ENCODE results near the gene MACROD2. TPM values are rescaled to one million over a fixed set of nuclear protein-coding genes. Genes with fewer than 3 reads are reported as not detected.

Gene MACROD2
- total RNA-seq, 5 donors from 2014 or later (not counting 1 experiment from before 2014, with no cell fraction given): 0.23 to 1.3 (median 0.51) TPM; not detected in 2

GRCh38 chr20:16100111-16100510, 2104.8 kb downstream of the MACROD2 start:
- H3K4me1 ChIP-seq (ENCODE audit: control insufficient read depth in 1 of 2, extremely low read depth in 1 of 2, insufficient read depth in 2 of 2, low read length in 2 of 2): no peaks in the 10 kb centered on the region
- no peak overlapping the region for H3K27ac Mint-ChIP-seq
- H3K36me3 Mint-ChIP-seq: no peaks in the 10 kb centered on the region
- no peak overlapping the region for H3K27ac ChIP-seq (ENCODE audit: low read length)
- no CpG with 5 or more reads among the region's 3 CpGs for WGBS (ENCODE audit: insufficient coverage)
- no peak overlapping the region for H3K4me3 Mint-ChIP-seq
- no peaks in the 10 kb centered on the region for H3K36me3 ChIP-seq (ENCODE audit: control insufficient read depth in 2 of 2, extremely low read depth in 1 of 2, insufficient read depth in 1 of 2, low read length in 1 of 2)
- H3K9me3 Mint-ChIP-seq: peaks cover 0 to 8% (median 0%) of the 10 kb centered on the region in 3 donors
- no peaks in the 10 kb centered on the region for H3K27me3 Mint-ChIP-seq
- ChIA-PET POLR2A (no interaction called here), CTCF (no interaction called here)
- DNase-seq: no peak
- no peak overlapping the region for H3K4me3 ChIP-seq (ENCODE audit: control insufficient read depth in 1 of 2, extremely low read depth in 1 of 2, low read length in 1 of 2)
- ATAC-seq (replicated peaks in 1 of 4): no peak
- peaks cover 0 to 3% (median 0%) of the 10 kb centered on the region in 3 donors for H3K4me1 Mint-ChIP-seq
- no peaks in the 10 kb centered on the region for H3K9me3 ChIP-seq
- H3K27me3 ChIP-seq (replicated peaks in 1 of 2; ENCODE audit: control insufficient read depth in 2 of 2, extremely low read depth in 1 of 2, insufficient read depth in 2 of 2, low read length in 1 of 2): no peaks in the 10 kb centered on the region

- no peak for ATAC-seq (replicated peaks in 1 of 4)
- Histone ChIP-seq H3K4me3 (ENCODE audit: control insufficient read depth in 1 of 2, extremely low read depth in 1 of 2, low read length in 1 of 2) (no peak overlapping the region), H3K36me3 (ENCODE audit: control insufficient read depth in 2 of 2, extremely low read depth in 1 of 2, insufficient read depth in 1 of 2, low read length in 1 of 2) (no peaks in the 10 kb centered on the region), H3K9me3 (no peaks in the 10 kb centered on the region), H3K4me1 (ENCODE audit: control insufficient read depth in 1 of 2, extremely low read depth in 1 of 2, insufficient read depth in 2 of 2, low read length in 2 of 2) (no peaks in the 10 kb centered on the region), H3K27ac (ENCODE audit: low read length) (no peak overlapping the region), H3K27me3 (replicated peaks in 1 of 2; ENCODE audit: control insufficient read depth in 2 of 2, extremely low read depth in 1 of 2, insufficient read depth in 2 of 2, low read length in 1 of 2) (no peaks in the 10 kb centered on the region)
- DNase-seq: no peak
- Mint-ChIP-seq H3K4me3 (no peak overlapping the region), H3K27me3 (no peaks in the 10 kb centered on the region), H3K36me3 (no peaks in the 10 kb centered on the region), H3K9me3 (peaks cover 0 to 7% (median 0%) of the 10 kb centered on the region in 3 donors), H3K27ac (no peak overlapping the region), H3K4me1 (peaks cover 0 to 3% (median 0%) of the 10 kb centered on the region in 3 donors)
- 68% methylated on average over 2 of the region's 4 CpGs for WGBS (ENCODE audit: insufficient coverage)
- ChIA-PET CTCF (no interaction called here), POLR2A (no interaction called here)
Measured at GRCh38 chr20:16100767-16101166, 2105.5 kb downstream of the MACROD2 start.

Other genes with a start within 250 kb of the MACROD2 start
- 10 to 100 TPM in 4 of 5 donors, 1 to 10 TPM in 1; 9.4 to 14.2 (median 12.2) TPM for gene ESF1, start 210.6 kb upstream of the MACROD2 start, total RNA-seq
- 10 to 100 TPM; 25.6 to 39.4 (median 30.1) TPM for gene NDUFAF5, start 210.5 kb upstream of the MACROD2 start, total RNA-seq
- gene SEL1L2, start 4.9 kb upstream of the MACROD2 start, total RNA-seq: not detected

Data from T-cell (primary cell).